Activated naive CD4-positive, alpha-beta T cell treated with anti-CD3 and anti-CD28 coated beads, Interleukin-2, amount 50 U/mL, for 24 hours (primary cell): ENCODE measurements around the gene ZMYND8.
"Not testable (repeated sequence)": the region's sequence is repeated elsewhere in the genome, so short reads cannot be mapped to it uniquely, and the experiment has no call there.

ENCODE experiments used
- H3K27ac Mint-ChIP-seq: one replicate; pipeline ENCODE4 v1.8.0; 2021; ENCODE audit warnings: mild to moderate bottlenecking, mixed read lengths
- H3K27me3 Mint-ChIP-seq: one replicate; pipeline ENCODE4 v1.8.0; 2021; ENCODE audit warnings: mixed read lengths
- H3K36me3 Mint-ChIP-seq: one replicate; pipeline ENCODE4 v1.8.0; 2021; ENCODE audit warnings: mixed read lengths
- H3K4me1 Mint-ChIP-seq: one replicate; pipeline ENCODE4 v1.8.0; 2021; ENCODE audit warnings: mixed read lengths
- H3K4me3 Mint-ChIP-seq: one replicate; pipeline ENCODE4 v1.8.0; 2021; ENCODE audit warnings: mild to moderate bottlenecking, mixed read lengths
- H3K9me3 Mint-ChIP-seq: one replicate; pipeline ENCODE4 v1.8.0; 2021; ENCODE audit warnings: mixed read lengths

The ZMYND8 gene

DNA sequence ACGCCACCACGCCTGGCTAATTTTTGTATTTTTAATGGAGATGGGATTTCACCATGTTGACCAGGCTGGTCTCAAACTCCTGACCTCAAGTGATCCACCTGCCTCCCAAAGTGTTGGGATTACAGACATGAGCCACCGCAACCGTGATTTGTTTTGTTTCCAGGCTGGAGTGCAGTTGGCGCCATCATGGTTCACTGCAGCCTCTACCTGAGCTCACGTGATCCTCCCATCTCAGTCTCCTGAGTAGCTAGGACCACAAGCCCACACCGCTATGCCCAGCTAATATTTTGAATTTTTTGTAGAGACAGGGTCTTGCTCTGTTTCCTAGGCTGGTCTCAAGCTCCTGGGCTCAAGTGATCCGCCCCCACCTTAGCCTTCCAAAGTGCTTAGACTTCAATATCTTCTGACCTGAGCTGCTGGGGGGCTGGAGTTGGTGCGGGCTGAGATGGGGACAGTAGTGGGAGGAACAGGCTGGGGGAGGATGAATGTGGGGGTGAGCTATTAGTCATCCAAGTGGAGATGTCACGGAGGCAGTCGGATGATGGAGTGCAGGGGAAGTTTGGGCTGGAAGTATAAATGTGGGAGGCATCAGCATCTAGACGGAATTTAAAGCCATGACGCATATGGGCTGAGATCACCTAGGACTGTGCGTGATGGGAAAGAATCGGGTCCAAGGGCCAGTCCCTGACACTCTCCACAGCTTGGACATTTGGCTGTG, 23.1 kb upstream of the ZMYND8 start:
- Mint-ChIP-seq H3K27me3 (no peaks in the 10 kb centered on the region), H3K36me3 (no peaks in the 10 kb centered on the region), H3K9me3 (no peaks in the 10 kb centered on the region), H3K27ac (no peak overlapping the region), H3K4me1 (peaks cover 16% of the 10 kb centered on the region), H3K4me3 (no peak overlapping the region)

GRCh38 chr20:47377122-47377722, 20.7 kb upstream of the ZMYND8 start:
- no peak overlapping the region for H3K27ac Mint-ChIP-seq
- no peaks in the 10 kb centered on the region for H3K27me3 Mint-ChIP-seq
- H3K4me3 Mint-ChIP-seq = no peak overlapping the region
- H3K9me3 Mint-ChIP-seq = no peaks in the 10 kb centered on the region
- H3K36me3 Mint-ChIP-seq = no peaks in the 10 kb centered on the region
- H3K4me1 Mint-ChIP-seq = peaks cover 13% of the 10 kb centered on the region

DNA sequence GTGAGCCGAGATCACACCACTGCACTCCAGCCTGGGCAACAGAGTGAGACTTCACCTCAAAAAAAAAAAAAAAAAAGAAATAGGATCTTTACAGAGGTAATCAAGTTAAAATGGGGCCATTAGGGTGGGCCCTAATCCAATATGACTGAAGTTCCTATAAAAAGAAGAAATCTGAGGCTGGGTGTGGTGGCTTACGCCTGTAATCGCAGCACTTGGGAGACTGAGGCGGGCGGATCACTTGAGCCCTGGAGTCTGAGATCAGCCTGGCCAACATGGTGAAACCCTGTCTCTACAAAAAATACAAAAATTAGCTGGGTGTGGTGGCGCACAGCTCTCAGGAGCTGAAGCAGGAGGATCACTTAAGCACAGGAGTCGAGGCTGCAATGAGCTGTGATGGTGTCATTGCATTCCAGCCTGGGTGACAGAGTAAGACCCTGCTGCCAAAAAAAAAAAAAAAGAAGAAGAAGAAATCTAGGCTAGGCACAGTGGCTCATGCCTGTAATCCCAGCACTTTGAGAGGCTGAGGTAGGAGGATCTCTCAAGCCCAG, 19.7 kb upstream of the ZMYND8 start:
- not testable (repeated sequence) for H3K9me3 Mint-ChIP-seq, H3K36me3 Mint-ChIP-seq, H3K27me3 Mint-ChIP-seq, H3K27ac Mint-ChIP-seq, H3K4me3 Mint-ChIP-seq
- H3K4me1 Mint-ChIP-seq = peaks cover 13% of the 10 kb centered on the region

DNA sequence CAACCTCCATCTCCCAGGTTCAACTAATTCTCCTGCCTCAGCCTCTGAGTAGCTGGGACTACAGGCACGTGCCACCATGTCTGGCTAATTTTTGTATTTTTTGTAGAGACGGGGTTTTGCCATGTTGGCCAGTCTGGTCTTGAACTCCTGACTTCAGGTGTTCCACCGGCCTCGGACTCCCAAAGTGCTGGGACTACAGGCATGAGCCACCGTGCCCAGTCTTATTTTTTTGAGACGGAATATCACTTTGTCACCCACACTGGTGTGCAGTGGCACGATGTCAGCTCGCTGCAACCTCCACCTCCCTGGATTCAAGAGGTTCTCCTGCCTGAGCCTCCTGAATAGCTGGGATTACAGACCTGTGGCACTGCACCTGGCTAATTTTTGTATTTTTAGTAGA, 17.6 kb upstream of the ZMYND8 start:
- not testable (repeated sequence) for H3K27me3 Mint-ChIP-seq, H3K36me3 Mint-ChIP-seq

DNA sequence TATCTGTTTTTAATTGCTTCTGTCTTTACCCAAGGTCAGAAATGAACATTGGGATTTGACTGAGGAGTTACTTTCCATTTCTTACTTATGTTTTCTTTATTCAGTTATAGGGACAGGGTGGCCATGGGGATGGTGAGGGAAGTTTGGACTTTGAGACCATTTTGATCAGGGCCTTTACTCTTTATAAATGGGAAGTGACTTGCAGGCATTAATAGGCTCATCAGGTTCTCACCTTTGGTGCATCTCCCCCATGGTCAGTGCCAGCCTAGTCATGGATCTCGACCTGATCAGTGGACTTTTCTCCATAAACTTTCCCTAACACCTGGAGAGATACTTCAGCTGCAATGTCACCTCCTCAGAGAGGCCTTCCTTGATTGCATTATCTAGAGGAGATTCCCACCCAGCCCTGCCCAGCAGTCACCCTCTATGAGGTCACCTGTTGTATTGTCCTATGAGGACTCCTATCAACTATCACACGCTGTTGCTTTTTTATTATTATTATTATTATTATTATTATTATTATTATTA, 16.8 kb upstream of the ZMYND8 start:
- Mint-ChIP-seq H3K36me3 (no peaks in the 10 kb centered on the region), H3K4me3 (no peak overlapping the region)

More for the DNA sequence above, 17.6 kb upstream of the ZMYND8 start:
- H3K4me3 Mint-ChIP-seq, H3K4me1 Mint-ChIP-seq, H3K27ac Mint-ChIP-seq, H3K9me3 Mint-ChIP-seq: not testable (repeated sequence)

DNA sequence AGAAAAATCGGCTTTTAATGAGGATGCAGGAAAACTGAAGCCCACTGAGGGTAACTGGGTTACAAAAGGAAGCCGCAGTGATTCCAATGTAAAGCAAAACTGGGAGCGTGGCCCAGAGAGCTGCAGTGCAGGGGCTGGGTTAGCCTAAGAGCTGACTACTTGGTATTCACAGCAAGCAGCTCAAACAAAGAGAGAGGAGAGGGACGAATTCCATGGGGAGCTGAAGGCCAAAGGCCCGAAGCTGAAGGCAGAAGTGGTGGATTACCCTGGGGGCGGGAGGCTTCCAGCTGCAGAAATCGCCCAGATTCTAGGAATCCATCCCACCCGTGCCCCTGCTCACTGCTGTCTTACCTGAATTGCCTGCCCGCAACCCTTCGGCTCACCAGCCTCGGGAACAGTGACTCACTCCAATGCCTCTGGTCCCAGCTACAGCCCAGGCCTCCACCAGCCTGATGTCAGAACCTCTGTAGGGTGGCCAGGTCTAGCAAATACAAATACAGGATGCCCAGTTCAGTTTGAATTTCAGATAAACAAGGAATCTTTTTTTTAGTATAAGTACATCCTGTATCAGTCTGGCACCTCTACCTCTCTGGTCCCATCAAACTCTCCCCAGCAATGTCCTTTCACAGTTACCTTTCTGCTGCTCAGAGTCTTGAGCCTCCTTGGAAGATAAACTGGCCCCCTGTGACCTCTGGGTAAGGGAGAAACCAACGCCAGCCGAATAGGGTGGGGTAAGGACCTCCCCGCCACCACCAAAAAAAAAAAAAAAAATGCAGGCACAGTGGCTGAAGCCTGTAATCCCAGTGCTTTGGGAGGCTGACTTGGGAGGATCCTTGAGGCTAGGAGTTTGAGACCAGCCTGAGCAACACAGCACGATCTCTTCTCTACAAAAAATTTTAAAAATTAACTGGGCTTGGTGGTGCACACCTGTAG, 14.6 kb upstream of the ZMYND8 start:
- Mint-ChIP-seq H3K27ac (no peak overlapping the region), H3K4me1 (peaks cover 4% of the 10 kb centered on the region), H3K4me3 (no peak overlapping the region), H3K36me3 (no peaks in the 10 kb centered on the region), H3K9me3 (no peaks in the 10 kb centered on the region), H3K27me3 (no peaks in the 10 kb centered on the region)

More for the DNA sequence above, 16.8 kb upstream of the ZMYND8 start:
- Mint-ChIP-seq H3K4me1 (peaks cover 4% of the 10 kb centered on the region), H3K27me3 (no peaks in the 10 kb centered on the region), H3K27ac (no peak overlapping the region), H3K9me3 (no peaks in the 10 kb centered on the region)

- Mint-ChIP-seq H3K27me3 (no peaks in the 10 kb centered on the region), H3K4me1 (peaks cover 6% of the 10 kb centered on the region), H3K4me3 (no peak overlapping the region), H3K27ac (no peak overlapping the region), H3K36me3 (no peaks in the 10 kb centered on the region), H3K9me3 (no peaks in the 10 kb centered on the region)
Observed at GRCh38 chr20:47370214-47370613, 13.7 kb upstream of the ZMYND8 start.

DNA sequence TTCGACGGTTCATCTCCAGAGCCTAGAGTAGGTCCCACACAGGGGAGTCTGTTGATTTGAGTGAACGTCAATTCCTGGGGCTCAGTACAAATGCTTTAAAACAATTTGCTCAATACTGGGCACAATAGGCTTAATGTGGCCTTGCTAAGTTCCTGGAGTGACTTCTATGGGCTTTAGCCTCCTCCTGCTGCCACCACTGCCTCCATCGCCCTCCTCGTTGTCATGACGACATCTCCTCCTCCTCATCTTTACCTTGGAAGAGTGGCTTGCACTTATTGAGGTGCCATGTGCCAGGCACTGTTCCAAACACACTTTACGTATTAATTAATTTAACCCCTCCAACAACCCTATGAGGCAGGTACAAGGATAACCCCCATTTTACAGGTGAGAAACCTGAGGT, 11.8 kb upstream of the ZMYND8 start:
- Mint-ChIP-seq H3K4me3 (no peak overlapping the region), H3K27me3 (no peaks in the 10 kb centered on the region), H3K9me3 (no peaks in the 10 kb centered on the region), H3K4me1 (peaks cover 9% of the 10 kb centered on the region), H3K27ac (no peak overlapping the region), H3K36me3 (no peaks in the 10 kb centered on the region)

DNA sequence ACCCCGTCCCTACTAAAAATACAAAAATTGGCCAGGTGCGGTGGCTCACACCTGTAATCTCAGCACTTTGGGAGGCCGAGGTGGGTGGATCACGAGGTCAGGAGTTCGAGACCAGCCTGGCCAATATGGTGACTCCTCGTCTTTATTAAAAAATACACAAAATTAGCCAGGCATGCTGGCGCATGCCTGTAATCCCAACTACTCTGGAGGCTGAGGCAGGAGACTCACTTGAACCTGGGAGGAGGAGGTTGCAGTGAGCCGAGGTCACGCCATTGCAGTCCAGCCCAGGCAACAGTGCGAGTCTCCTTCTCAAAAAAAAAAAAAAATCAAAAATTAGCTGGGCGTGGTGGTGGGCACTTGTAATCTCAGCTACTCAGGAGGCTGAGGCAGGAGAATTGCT, 9.8 kb upstream of the ZMYND8 start:
- H3K36me3 Mint-ChIP-seq, H3K27me3 Mint-ChIP-seq, H3K9me3 Mint-ChIP-seq, H3K27ac Mint-ChIP-seq, H3K4me3 Mint-ChIP-seq: not testable (repeated sequence)
- peaks cover 17% of the 10 kb centered on the region for H3K4me1 Mint-ChIP-seq

- Mint-ChIP-seq H3K36me3 (no peaks in the 10 kb centered on the region), H3K9me3 (no peaks in the 10 kb centered on the region), H3K27me3 (no peaks in the 10 kb centered on the region), H3K4me1 (peaks cover 24% of the 10 kb centered on the region), H3K27ac (peak overlapping the region; percentile 70), H3K4me3 (no peak overlapping the region)
Observed at GRCh38 chr20:47365023-47365764, 8.7 kb upstream of the ZMYND8 start.

- H3K9me3 Mint-ChIP-seq = no peaks in the 10 kb centered on the region
- H3K27me3 Mint-ChIP-seq = no peaks in the 10 kb centered on the region
- no peaks in the 10 kb centered on the region for H3K36me3 Mint-ChIP-seq
- H3K4me1 Mint-ChIP-seq = peaks cover 48% of the 10 kb centered on the region
- peak overlapping the region; percentile 79 for H3K27ac Mint-ChIP-seq
- H3K4me3 Mint-ChIP-seq = no peak overlapping the region
Observed at GRCh38 chr20:47362361-47363219, 6.1 kb upstream of the ZMYND8 start.

GRCh38 chr20:47361057-47361915, 4.8 kb upstream of the ZMYND8 start:
- H3K27me3 Mint-ChIP-seq = no peaks in the 10 kb centered on the region
- no peaks in the 10 kb centered on the region for H3K9me3 Mint-ChIP-seq
- peaks cover 59% of the 10 kb centered on the region for H3K4me1 Mint-ChIP-seq
- no peaks in the 10 kb centered on the region for H3K36me3 Mint-ChIP-seq
- H3K27ac Mint-ChIP-seq = peak overlapping the region; percentile 42
- no peak overlapping the region for H3K4me3 Mint-ChIP-seq

- H3K4me3 Mint-ChIP-seq = no peak overlapping the region
- H3K9me3 Mint-ChIP-seq = no peaks in the 10 kb centered on the region
- H3K36me3 Mint-ChIP-seq = no peaks in the 10 kb centered on the region
- H3K27me3 Mint-ChIP-seq = no peaks in the 10 kb centered on the region
- peaks cover 59% of the 10 kb centered on the region for H3K4me1 Mint-ChIP-seq
- peak overlapping the region; percentile 42 for H3K27ac Mint-ChIP-seq
Observed at GRCh38 chr20:47360297-47361056, 4.0 kb upstream of the ZMYND8 start.
